Lower leg skin (tissue), 4 donors: ENCODE measurements around the gene HOXA13. TPM values are rescaled to one million over a fixed set of nuclear protein-coding genes. Genes with fewer than 3 reads are reported as not detected.

Source experiments
- DNase-seq, 2 donors: peaks; one replicate each; pipeline ENCODE4 v3.0.0-alpha.2; 2019; ENCODE audit warnings: low spot score in 2 of 2
- H3K4me3 ChIP-seq: fragments of 200-600 bp; sonication (generic); 2 replicates; pipeline ENCODE4 v1.5.1; 2017; ENCODE audit warnings: mild to moderate bottlenecking, low read depth; ENCODE audit not compliant: poor library complexity, severe bottlenecking
- POLR2A ChIP-seq, 2 donors: fragments of 450-650 bp; IDR thresholded peaks; one replicate each; pipeline ENCODE4 v1.6.1; 2016 to 2017; ENCODE audit warnings: antibody characterized with exemption in 2 of 2, mild to moderate bottlenecking in 1 of 2, moderate library complexity in 1 of 2
- WGBS, 2 donors: methylation state at CpG; one replicate each; pipeline ENCODE4 v1.1.5; 2018; 5-methylcytosine and 5-hydroxymethylcytosine counted together
- intact Hi-C: fragments of 100-400 bp; cut with DNase I; formaldehyde crosslinking; loops from one replicate; pipeline ENCODE4 v1.15.0; 2023; ENCODE audit warnings: low total_unique reads
- total RNA-seq, 4 donors: library from RNA; depleted of rRNA; stranded (reverse); fragments of >200 nt; gene quantifications; one replicate each; pipeline ENCODE4 v1.1.0, GENCODE V29; 2016
- TF ChIP-seq, protein P1 (sequence below), 3 donors: fragments of 450-650 bp; IDR thresholded peaks; one replicate each; pipeline ENCODE4 v1.5.1; 2016; ENCODE audit warnings: antibody characterized with exemption in 3 of 3, mild to moderate bottlenecking in 3 of 3, moderate library complexity in 2 of 3

HOXA13 gene
- total RNA-seq, 4 donors from 2014 or later = 0.11 to 0.54 (median 0.27) TPM

DNA sequence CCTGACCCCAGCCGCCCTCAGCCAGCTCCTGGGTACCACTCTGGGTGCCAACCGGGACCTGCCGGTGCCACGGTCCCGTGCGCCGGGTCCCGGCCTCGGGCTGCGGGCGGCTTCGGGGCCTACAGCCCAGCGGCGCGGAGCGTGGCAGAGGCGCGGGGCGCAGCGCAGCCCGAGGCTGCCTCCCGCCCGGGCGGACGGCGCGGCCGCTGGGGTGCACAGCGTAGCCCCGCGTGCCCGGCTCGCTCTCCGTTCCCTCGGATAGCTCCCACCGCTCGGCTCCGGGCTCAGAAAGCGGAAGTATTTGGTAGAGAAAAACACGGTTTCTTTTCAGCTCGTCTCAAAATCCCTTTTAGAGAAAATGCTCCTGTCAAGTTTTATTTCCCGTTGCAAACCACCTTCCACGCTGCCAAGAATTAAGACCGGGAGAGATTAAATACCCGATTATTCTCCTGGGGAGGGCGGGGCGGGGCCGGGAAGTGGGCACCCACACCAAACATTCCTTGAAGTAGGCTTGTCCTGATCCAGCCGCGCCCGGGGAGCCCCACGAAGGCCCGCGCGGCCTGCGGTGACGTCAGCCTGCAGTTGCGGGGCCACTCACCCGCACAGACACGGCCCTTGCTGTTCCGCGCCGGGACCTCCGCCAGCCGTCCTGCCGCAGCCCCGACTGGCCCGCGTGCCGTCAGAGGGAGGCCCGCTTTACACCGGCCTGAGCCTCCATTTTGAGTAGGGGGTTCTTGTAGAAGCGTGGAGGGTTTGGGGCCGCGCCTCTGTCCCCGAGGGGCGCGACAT lies 7.2 kb downstream of the HOXA13 start:
- no peak overlapping the region for H3K4me3 ChIP-seq
- TF ChIP-seq, protein P1, sequence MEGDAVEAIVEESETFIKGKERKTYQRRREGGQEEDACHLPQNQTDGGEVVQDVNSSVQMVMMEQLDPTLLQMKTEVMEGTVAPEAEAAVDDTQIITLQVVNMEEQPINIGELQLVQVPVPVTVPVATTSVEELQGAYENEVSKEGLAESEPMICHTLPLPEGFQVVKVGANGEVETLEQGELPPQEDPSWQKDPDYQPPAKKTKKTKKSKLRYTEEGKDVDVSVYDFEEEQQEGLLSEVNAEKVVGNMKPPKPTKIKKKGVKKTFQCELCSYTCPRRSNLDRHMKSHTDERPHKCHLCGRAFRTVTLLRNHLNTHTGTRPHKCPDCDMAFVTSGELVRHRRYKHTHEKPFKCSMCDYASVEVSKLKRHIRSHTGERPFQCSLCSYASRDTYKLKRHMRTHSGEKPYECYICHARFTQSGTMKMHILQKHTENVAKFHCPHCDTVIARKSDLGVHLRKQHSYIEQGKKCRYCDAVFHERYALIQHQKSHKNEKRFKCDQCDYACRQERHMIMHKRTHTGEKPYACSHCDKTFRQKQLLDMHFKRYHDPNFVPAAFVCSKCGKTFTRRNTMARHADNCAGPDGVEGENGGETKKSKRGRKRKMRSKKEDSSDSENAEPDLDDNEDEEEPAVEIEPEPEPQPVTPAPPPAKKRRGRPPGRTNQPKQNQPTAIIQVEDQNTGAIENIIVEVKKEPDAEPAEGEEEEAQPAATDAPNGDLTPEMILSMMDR (IDR thresholded peaks at IDR 0.05) = no peak
- DNase-seq = peak in 1 of 2 donors; percentile 83
- intact Hi-C loops = loop anchor here (10.0 kb wide), 1 partner anchor 832 kb away; no protein-coding TSS in a partner anchor
- WGBS, 2 donors = 9 to 12% methylated on average over 44 to 63 of the region's 78 CpGs

DNA sequence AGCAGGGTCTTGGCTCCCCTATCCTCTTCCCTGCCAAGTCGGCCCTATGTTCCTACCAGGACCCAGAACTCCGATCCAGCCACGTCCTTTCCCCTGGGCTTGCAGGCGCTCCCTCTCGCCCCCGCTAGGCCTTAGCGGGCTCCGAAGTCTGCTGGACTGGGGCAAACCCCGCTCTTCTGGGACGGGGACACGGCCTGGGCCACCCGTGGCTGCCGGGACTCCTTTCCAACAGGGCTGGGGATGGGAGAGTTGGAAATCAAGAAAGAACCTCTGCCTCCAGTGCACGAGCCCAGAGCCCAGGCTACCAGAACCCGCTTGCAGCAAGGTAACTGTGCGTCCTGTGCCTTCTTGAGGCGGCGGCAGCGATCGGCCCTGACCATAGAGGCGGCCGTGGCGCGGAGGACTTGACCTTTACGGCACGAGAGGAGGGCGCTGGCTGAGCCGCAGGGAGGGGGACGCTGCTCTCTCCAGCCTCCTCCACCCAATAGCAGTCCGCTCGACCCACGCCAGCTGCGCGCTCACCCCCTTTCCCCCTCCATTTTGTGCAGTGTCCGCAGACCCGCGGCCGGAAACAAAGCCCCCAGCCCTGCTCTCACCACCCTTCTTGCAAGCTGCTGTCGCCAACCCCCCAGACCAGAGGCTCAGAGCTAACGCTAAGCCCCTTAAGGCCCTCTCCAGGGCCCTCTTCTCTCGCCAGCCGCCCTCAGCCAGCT lies 7.9 kb downstream of the HOXA13 start:
- no peak for TF ChIP-seq POLR2A (IDR thresholded peaks at IDR 0.05)
- TF ChIP-seq, protein P1 (IDR thresholded peaks at IDR 0.05) = no peak
- 52 to 53% methylated on average over 40 to 42 of the region's 42 CpGs for WGBS, 2 donors
- intact Hi-C loops = loop anchor here (10.0 kb wide), 1 partner anchor 833 kb away; no protein-coding TSS in a partner anchor
- peak in 1 of 2 donors; percentile 84 for DNase-seq
- no peak overlapping the region for H3K4me3 ChIP-seq

DNA sequence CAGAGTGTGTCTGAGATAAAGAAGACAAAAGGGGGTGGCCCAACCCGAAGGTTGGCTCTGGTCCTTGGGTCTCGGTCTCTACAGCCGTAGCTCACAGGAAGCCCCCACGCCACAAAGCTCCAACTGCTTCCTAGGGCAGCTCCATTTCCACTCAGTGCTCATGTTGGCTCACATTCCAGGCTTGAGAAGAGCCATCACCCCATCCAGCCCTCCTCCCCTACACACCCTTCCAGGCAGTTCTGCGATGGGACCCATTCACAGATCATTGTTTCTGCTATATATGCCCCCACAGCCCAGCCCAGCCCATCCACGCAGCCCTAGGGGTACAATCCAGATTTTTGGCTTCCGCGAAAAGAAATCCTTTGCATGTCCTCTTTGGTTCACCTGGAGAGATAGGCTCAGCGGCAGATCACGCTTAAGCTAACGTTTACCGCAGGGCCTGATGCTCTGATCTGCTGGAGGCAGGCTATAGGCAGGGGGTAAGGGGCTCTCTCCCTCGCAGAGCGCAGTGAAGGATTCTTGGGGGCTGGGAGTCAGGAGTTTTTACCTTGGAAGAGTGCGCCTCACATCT lies 8.6 kb downstream of the HOXA13 start:
- no peak overlapping the region for H3K4me3 ChIP-seq
- TF ChIP-seq POLR2A (IDR thresholded peaks at IDR 0.05) = no peak
- TF ChIP-seq, protein P1 (IDR thresholded peaks at IDR 0.05) = no peak
- intact Hi-C loops = loop anchor here (10.0 kb wide), 1 partner anchor 834 kb away; no protein-coding TSS in a partner anchor
- DNase-seq = peak in 1 of 2 donors; percentile 77
- 82 to 85% methylated on average over 15 of the region's 15 CpGs for WGBS, 2 donors

DNA sequence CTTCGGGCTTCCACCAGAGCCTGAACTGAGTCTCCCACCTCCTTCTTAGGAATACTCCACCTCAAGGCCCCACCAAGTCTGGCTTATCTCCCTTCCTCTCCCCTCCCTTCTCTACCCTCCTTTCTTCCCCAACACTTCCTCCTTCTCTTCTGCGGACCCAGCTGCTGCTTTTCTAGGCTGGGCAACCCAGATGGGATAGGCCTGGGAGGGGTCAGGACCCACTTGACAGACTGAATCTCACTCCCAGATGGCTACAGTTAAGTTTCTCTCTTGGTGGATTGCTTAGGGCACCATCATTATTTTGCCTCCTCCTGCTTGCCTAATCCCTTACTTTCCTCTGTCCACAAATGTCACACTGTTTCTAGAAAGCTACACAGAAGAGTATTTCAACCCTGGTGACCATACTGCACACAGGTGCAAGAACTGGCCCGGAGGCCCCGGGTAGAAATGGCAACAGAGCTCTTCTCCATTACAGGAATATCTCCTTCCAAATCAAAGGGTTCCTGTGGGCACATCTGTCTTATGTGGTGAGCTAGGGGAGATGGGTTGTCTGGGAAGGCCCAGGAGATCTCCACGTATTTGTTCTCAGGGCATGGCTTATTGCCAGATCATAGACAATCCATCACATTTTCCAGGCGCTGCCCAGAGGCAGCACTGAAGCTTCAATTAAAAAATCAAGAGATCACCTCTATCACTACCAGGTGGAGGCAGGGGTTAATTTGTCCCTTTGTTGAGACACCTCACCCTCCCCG lies 9.7 kb downstream of the HOXA13 start:
- no peak overlapping the region for H3K4me3 ChIP-seq
- 70 to 71% methylated on average over 7 of the region's 7 CpGs for WGBS, 2 donors
- TF ChIP-seq POLR2A (IDR thresholded peaks at IDR 0.05) = no peak
- intact Hi-C loops = loop anchor here (10.0 kb wide), 1 partner anchor 835 kb away; no protein-coding TSS in a partner anchor
- peak in 1 of 2 donors; percentile 43 for DNase-seq

DNA sequence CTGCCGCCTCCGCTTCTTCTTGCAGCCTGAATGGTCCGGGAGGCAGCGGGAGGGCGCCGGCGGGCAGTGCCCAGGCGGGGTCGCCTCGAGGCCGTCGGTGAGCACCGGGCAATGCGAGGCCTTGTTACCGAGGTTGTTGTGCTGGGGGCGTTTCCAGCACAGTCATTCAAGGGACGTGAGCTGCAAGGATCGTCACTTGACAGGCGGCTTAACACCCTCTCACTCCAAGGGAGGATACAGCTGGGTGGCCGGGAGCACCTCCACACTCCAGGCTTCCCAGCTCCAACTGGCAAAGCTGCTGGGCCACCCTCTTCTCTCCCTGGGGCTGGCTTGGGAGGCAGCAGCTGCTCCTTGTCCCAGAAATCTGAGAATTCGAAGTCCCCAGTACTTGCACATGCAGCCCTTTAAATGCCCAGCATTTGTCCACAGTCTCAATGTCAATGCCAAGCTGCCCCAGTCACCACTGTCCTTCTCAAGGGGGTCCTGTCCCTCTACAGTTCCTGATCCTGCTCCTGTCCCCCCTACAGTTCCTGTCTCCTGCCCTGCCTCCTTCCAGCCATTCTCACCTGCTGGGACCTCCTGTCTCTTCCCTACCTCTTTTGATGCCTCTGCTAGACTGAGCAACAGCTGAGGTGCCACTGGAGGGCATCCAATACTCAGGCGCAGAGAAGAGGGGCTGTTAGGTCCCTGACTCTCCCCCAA lies 10.4 kb downstream of the HOXA13 start:
- DNase-seq = peak in 1 of 2 donors; percentile 80
- intact Hi-C loops = no loop called here
- WGBS, 2 donors = 36 to 52% methylated on average over 18 to 22 of the region's 22 CpGs
- TF ChIP-seq, protein P1 (IDR thresholded peaks at IDR 0.05) = no peak
- TF ChIP-seq POLR2A (IDR thresholded peaks at IDR 0.05) = no peak
- no peak overlapping the region for H3K4me3 ChIP-seq
